Panc1 (cell line): Measurements from ENCODE around the gene SLC9A6. TPM values are rescaled to one million over a fixed set of nuclear protein-coding genes. Genes with fewer than 3 reads are reported as not detected.

Experiments
- ATAC-seq: fragments of 200-7000 bp; cut with Tn5 transposase; 2 replicates; pipeline ENCODE4 v1.9.1; 2020; ENCODE audit warnings: mild to moderate bottlenecking, moderate library complexity
- BruUV-seq: library from RNA; stranded (reverse); fragments of 400-500 nt; replicated peaks from 2 replicates; lab custom pipeline; 2021; lab: Mats Ljungman, UMichigan
- CTCF ChIA-PET: fragments of 300-600 bp; sonication (Branson Sonifier 250); formaldehyde crosslinking; loops from one replicate; lab custom pipeline; 2022; ENCODE audit warnings: antibody characterized with exemption; lab: Charles Lee
- POLR2A ChIA-PET: fragments of 300-600 bp; sonication (Branson Sonifier 250); formaldehyde crosslinking; loops from one replicate; lab custom pipeline; 2022; ENCODE audit warnings: antibody characterized with exemption; lab: Charles Lee
- DNase-seq: peaks from one replicate; pipeline ENCODE4 v3.0.0-alpha.2; 2010; ENCODE audit warnings: low read depth, low spot score
- H3K27ac ChIP-seq: 2 replicates; pipeline ENCODE4 v1.5.1; 2011; ENCODE audit warnings: mild to moderate bottlenecking, low read length, inconsistent platforms
- H3K27me3 ChIP-seq: fragments of 200-500 bp; sonication (Bioruptor generic); 2 replicates; pipeline ENCODE4 v1.6.0; 2014; ENCODE audit warnings: low read length, inconsistent platforms; ENCODE audit not compliant: control insufficient read depth, insufficient read depth
- H3K36me3 ChIP-seq: fragments of 200-500 bp; sonication (Bioruptor generic); 2 replicates; pipeline ENCODE4 v1.5.1; 2014; ENCODE audit warnings: inconsistent platforms, mild to moderate bottlenecking, low read length, moderate library complexity; ENCODE audit not compliant: control insufficient read depth, insufficient read depth
- H3K4me1 ChIP-seq: 2 replicates; pipeline ENCODE4 v1.5.1; 2011; ENCODE audit warnings: inconsistent platforms, mild to moderate bottlenecking, low read length, moderate library complexity; ENCODE audit not compliant: control insufficient read depth, insufficient read depth
- H3K4me3 ChIP-seq, 2 experiments: 2 replicates each; pipeline ENCODE4 v1.5.1; 2011 to 2012; ENCODE audit warnings: low read depth in 2 of 2, low read length in 2 of 2, mild to moderate bottlenecking in 2 of 2, inconsistent platforms in 1 of 2, moderate library complexity in 1 of 2
- H3K9me3 ChIP-seq: fragments of 200-500 bp; sonication (Bioruptor generic); 2 replicates; pipeline ENCODE4 v1.5.1; 2014; ENCODE audit warnings: low read depth, mild to moderate bottlenecking, inconsistent platforms, low read length, moderate library complexity; ENCODE audit not compliant: control insufficient read depth, insufficient read depth
- CTCF ChIP-seq: fragments of 450-650 bp; IDR thresholded peaks from 2 replicates; pipeline ENCODE4 v1.5.1; 2017; ENCODE audit warnings: mild to moderate bottlenecking
- POLR2AphosphoS5 ChIP-seq: IDR thresholded peaks from 2 replicates; pipeline ENCODE4 v1.6.1; 2012; ENCODE audit warnings: mild to moderate bottlenecking, low read depth, low read length, moderate library complexity
- REST ChIP-seq, 2 experiments: IDR thresholded peaks; 2 replicates each; pipeline ENCODE4 v1.6.1; 2011 to 2012; ENCODE audit warnings: low read depth in 2 of 2, control low read depth in 1 of 2, low read length in 1 of 2, mild to moderate bottlenecking in 1 of 2, moderate library complexity in 1 of 2; ENCODE audit not compliant: insufficient read depth in 1 of 2
- SIN3A ChIP-seq: IDR thresholded peaks from 2 replicates; pipeline ENCODE4 v1.6.1; 2012; ENCODE audit warnings: low read depth, mild to moderate bottlenecking, low read length, moderate library complexity, borderline replicate concordance; ENCODE audit not compliant: insufficient read depth
- TCF7L2 ChIP-seq: IDR thresholded peaks from 2 replicates; pipeline ENCODE4 v1.6.1; 2011; ENCODE audit warnings: mild to moderate bottlenecking, low read depth, low read length, inconsistent platforms
- in situ Hi-C: cut with HindIII; loops from 2 replicates; pipeline ENCODE4 v1.10.0; 2016; ENCODE audit warnings: low sequenced_read_pairs, low pct_unique_long_range_greater_than_20kb
- intact Hi-C: fragments of 100-400 bp; cut with micrococcal nuclease; formaldehyde crosslinking; loops from one replicate; pipeline ENCODE4 v1.10.0; 2022; ENCODE audit not compliant: unreplicated experiment
- total RNA-seq: library from RNA; stranded (reverse); gene quantifications from one replicate; pipeline ENCODE4 v1.2.1, GENCODE V29; 2021; ENCODE audit not compliant: unreplicated experiment

The SLC9A6 gene
- total RNA-seq, 1 experiment from 2014 or later = 22.0 TPM

GRCh38 chrX:135985973-135986310 lies 707 bp downstream of the SLC9A6 start:
- in situ Hi-C loops = no loop called here
- Histone ChIP-seq H3K27ac (peak overlapping the region; percentile 77), H3K4me1 (peaks cover 21% of the 10 kb centered on the region), H3K36me3 (no peaks in the 10 kb centered on the region), H3K27me3 (no peaks in the 10 kb centered on the region), H3K9me3 (no peaks in the 10 kb centered on the region), H3K4me3 (peak overlapping the region; percentile 79 to 88)
- intact Hi-C loops = no loop called here
- ChIA-PET POLR2A (no interaction called here), CTCF (interaction anchor here (0.6 kb wide), 1 partner anchor 15 kb away, joined by 5 read pairs; no protein-coding TSS in a partner anchor)
- no peak for DNase-seq
- no peak for ATAC-seq
- BruUV-seq = no TSS peak
- no peak for TF ChIP-seq POLR2AphosphoS5
- no peak for TF ChIP-seq CTCF
- TF ChIP-seq TCF7L2 = no peak
- TF ChIP-seq SIN3A = no peak
- TF ChIP-seq REST (IDR thresholded peaks at IDR 0.05; ENCODE audit: insufficient read depth in 1 of 2, low read depth in 2 of 2, low read length in 1 of 2) = no peak

- peaks cover 21% of the 10 kb centered on the region for H3K4me1 ChIP-seq
- POLR2A ChIA-PET = no interaction called here
- H3K9me3 ChIP-seq = no peaks in the 10 kb centered on the region
- BruUV-seq = no TSS peak
- TF ChIP-seq POLR2AphosphoS5 = no peak
- TF ChIP-seq CTCF = no peak
- TF ChIP-seq REST (IDR thresholded peaks at IDR 0.05; ENCODE audit: insufficient read depth in 1 of 2, low read depth in 2 of 2, low read length in 1 of 2) = no peak
- TF ChIP-seq TCF7L2 = no peak
- no peak for TF ChIP-seq SIN3A
- DNase-seq (no peak), ATAC-seq (no peak)
- no peak overlapping the region for H3K4me3 ChIP-seq
- CTCF ChIA-PET = no interaction called here
- intact Hi-C loops (no loop called here), in situ Hi-C loops (no loop called here)
- no peaks in the 10 kb centered on the region for H3K36me3 ChIP-seq
- no peak overlapping the region for H3K27ac ChIP-seq
- no peaks in the 10 kb centered on the region for H3K27me3 ChIP-seq
These were observed 3.0 kb downstream of the SLC9A6 start for GRCh38 chrX:135988245-135988644.
